Ramos (cell line): ENCODE measurements around the gene TFPI.
"Not testable (repeated sequence)": the region's sequence is repeated elsewhere in the genome, so short reads cannot be mapped to it uniquely, and the experiment has no call there.

Experiments used
- in situ Hi-C: fragments of 300-500 bp; cut with MboI; formaldehyde crosslinking; loops from one replicate; pipeline ENCODE4 v1.14.3; 2022; ENCODE audit warnings: low sequenced_read_pairs; ENCODE audit not compliant: unreplicated experiment

Gene TFPI

DNA sequence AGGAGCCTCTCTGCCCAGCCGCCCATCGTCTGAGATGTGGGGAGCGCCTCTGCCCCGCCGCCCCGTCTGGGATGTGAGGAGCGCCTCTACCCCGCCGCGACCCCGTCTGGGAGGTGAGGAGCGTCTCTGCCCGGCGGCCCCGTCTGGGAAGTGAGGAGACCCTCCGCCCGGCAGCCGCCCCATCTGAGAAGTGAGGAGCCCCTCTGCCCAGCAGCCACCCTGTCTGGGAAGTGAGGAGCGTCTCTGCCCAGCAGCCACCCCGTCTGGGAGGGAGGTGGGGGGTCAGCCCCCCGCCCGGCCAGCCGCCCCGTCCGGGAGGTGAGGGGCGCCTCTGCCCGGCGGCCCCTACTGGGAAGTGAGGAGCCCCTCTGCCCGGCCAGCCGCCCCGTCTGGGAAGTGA, 2.3 kb upstream of the TFPI start:
- in situ Hi-C loops = not testable (repeated sequence)

DNA sequence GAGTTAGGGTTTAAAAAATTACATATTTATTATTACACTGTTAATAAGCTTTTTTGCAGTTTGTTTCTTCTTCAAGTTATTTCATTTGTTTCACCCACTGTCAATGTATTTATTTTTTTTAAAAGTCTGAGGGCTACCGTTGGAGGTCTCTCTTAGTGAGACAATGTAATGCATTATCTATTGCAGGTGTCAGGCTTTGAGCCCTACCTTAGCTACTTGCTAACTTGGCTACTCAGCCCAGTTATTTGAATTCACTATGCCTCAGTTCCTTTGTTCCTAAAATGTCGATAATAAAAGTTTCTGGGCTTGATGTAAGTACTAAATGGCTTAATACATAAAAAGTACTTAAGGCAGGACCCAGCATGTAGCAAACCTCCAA, 458 bp upstream of the TFPI start:
- in situ Hi-C loops = no loop called here

DNA sequence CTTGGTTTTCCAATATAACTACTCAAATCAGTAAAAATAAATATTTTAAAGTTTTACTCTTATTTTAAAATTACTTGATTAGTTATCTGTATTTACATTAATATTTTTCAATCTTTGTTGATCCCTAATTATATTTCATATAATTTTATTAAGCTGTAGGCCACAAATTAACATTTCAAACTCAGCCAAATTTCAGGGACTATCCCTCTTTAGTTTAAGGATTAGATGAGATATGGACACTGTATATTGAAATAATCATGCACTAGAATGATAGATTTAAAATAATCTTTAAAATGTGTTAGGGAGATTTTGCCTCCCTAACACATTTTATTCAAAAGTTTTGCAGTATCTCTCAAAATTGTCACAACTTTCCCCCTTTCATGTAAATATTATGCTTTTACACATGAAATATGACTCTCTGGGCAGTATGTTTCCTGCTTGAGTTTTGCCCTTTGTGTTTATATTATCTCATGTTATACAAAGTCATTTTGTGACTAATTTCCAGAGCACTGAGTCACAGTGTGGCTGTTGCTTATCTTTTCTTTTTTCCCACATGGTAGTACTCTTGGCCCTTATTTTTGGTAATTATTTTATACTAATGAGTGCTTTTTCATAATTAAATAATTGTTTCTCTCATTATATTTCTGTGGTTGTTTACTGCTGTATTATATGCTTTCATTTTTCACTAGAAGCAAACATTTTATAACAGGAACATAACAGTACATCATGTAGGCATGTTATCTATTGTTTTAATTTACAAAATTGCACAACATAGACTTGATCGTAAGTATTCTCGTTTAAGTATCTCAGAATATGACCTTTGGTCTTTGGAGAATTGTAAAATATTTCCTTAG, 1.2 kb downstream of the TFPI start:
- in situ Hi-C loops = no loop called here

DNA sequence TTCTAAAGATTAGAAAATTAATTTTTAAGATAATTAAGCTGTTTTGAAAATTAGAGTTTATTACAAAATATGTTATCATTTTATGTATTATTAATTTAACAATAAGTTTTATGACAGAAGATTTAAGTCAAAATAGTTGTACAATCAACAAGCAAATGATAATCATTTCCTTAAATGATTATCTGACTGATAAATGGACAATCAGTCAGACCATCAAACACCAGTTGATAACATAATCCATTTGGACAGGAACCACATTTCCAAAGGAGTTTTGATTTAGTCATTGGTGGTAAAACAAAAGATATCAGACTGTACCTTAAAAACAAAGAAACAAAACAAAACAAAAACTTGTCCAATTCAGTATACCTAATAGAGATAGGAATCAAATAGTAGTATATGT, 1.9 kb downstream of the TFPI start:
- in situ Hi-C loops = no loop called here

DNA sequence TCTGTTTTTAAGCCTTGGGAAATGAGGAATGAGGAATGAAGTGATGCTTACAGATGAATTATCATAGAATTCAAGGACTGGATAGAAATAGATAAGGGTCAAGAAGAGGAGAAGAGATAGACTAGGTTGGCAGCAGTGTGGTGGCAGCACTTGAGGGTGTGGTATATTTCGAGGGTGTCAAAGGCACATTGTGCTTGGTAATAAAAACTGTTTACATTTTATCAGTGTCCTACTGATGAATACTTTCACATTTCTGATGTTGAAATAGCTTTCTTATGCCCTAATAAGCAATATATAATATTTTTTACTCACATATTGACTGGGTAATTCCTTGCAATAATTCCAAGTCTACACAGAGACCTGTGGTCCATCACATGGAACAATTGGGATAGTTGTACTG, 3.4 kb downstream of the TFPI start:
- in situ Hi-C loops = no loop called here

DNA sequence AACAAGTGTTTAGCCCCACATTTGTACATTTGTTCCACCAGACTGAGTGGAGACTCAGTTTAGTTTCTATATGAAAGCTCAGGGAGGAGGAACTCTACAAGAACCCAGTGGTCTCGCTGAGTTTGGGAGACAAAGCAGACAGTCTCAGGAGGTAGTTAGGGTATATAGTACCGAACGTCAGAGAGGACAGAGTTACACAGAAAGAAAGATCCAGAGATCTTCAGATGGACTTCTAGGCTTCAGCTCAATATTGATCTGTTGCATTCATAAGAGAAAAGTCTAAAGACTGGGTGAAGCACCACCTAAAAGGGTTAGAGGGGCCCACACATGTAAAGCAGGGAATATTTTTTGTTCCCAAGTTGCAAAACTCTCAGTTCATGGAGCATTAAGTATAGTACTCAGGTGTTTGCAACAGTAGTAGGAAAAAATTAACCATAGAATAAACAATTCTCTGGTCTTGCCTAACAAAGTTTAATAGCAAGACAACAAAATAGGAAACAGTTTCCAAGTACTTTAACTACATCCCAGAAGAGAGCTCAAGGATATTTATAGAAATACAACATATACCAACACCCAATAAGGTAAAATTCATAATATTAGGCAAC, 4.2 kb downstream of the TFPI start:
- in situ Hi-C loops = no loop called here

DNA sequence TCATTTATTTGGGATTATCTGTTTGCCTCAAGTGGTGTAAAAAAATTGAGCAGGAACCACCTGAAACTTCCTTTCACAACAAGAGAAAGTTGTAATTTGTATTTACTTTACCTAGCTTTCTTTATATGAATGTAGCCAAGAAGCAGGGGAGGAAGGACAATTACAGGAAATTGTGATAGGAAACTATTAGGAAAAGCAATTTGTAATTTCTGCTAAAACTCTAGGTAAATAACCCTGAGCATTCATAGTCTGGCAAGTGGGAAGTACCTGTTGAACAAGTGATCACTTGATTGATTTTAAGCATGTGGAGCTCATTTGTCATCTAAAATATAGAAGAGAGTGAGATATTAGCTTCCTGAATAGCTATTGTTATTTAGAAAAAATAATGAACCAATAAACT, 5.0 kb downstream of the TFPI start:
- in situ Hi-C loops = no loop called here

DNA sequence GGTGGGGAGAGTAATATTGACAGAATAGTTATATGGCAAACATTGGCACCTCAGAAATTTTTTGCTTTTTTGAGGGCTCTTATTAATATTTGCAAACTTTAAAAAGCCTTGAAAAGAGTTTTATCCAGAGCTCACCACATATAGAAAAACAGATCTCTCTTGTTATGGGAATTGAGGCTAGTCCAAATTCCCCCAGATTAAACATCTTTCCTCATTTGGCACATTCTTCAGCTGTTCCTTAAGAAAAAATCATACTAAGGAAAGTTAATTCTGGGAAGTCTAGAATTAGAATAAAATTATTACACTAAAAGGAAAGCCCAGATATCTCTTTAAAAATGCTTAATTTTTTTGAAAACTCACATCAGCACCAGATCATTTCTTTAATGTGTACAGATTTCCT, 5.6 kb downstream of the TFPI start:
- in situ Hi-C loops = no loop called here

DNA sequence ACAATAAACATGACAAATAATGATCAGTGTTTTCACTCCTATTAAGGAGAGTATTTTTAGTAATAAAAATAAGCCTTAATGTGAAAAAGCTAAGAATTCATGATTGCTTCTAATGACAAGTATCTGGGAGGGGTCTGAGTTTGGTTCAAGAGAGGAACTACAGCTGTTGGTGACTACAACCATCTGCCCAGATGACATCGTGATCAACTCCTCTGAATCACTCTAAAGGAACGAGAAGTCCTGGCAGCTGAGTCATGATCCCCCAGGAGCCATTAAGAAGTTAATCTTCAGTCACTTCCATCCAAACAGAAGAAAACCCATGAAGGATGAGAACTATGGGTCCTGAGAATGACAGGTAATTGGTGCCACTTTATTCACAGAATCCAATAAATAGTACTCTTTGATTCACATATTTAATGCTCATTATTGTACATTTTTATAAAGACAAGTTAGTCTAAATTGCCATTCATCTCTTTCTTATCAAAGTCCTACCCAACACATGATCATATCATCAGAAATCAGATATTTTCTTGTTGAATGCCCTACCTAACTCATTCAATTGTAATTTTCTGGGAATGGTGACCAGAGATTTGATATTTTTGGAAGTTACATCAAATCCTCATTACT, 6.8 kb downstream of the TFPI start:
- in situ Hi-C loops = no loop called here

DNA sequence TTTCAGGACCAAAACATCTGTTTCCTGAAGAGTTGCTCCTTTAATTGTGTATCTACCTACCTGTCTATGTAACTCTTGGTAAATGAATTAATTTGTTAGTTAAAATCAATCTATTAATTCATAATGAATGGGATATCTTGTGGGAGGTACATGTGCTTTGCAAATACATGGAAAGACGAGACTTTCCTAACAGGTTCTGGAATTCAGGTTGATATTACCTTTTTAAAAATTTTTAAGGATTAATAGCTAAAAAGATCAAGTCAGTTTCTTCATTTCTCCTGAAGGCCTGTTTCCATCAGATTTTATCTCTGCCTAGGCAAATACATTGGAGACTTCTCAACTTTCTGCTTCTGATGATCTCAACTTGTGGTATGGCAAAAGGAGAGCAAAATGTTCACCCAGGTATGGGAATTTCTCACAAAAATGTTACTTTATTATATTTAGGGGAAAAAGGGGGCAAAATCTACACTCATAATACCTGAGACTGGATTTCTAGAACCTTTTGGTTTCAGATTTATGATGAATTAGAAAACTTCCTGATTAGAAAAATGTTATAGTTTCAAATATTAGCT, 7.4 kb downstream of the TFPI start:
- in situ Hi-C loops = no loop called here

DNA sequence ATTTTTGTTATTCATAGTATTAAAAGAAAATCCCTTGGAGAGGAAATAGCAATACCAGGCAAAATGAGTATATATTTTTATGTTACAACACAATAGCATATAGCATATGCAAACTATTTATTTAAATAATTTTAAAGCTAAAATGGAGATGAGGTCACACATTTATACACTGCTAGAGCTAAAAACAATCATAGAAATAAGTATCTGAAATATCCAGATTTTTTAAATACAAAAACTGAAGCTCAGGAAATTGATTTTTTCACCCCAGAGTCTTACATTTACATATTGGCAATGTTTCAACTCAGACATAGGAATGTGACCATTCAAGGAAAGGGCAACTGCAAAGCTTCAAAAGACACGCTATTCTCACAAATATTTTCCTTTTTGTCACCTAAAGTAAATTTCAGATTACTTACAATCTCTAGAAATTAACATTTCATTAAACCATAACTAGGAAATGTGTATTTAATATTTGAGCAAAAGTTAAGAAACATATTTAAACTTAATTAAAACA, 8.9 kb downstream of the TFPI start:
- in situ Hi-C loops = no loop called here

DNA sequence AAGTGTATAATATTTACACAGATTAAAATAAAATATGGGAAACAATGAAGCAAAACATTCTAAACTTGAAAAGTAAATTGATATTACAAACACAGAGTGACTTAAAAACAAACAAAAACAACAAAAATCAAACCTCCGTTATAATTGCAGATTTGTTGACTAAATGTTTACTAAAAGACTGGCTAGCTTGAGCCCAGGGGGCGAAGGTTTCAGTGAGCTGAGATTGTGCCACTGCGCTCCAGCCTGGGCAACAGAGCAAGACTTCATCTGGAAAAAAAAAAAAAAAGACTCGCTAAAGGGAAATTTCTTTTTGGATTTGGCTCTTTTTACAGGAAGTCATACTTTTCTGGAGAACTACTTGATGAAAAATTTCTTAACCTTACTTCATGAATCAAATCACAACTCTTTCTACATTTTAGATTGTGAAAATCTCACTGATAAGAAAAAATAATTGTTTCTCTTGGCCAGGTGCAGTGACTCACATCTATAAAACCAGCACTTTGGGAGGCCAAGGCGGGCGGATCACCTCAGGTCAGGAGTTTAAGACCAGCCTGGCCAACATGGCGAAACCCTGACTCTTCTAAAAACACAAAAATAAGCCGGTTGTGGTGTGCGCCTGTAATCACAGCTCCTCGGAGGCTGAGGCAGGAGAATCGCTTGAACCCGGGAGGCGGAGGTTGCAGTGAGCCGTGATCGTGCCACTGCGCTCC, 9.7 kb downstream of the TFPI start:
- in situ Hi-C loops = no loop called here

DNA sequence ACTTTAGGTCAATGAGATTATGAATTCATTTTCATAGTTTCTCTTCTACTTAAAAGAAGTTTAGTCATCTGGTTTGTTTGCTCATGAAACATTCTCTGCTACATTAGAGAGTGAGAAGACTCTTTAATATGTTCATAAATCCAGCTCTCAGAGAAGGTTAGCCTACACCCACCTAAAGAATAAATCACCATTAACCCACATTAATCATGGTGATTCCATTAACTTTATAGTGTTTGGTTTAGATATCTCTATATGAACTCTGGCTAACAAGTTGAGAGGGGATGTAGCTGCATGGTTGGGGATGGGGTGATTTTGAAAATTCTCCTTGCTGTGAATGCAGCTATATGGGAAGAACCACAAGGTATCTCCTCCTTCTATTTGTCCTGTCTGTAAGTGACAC, 10.7 kb downstream of the TFPI start:
- in situ Hi-C loops = no loop called here

DNA sequence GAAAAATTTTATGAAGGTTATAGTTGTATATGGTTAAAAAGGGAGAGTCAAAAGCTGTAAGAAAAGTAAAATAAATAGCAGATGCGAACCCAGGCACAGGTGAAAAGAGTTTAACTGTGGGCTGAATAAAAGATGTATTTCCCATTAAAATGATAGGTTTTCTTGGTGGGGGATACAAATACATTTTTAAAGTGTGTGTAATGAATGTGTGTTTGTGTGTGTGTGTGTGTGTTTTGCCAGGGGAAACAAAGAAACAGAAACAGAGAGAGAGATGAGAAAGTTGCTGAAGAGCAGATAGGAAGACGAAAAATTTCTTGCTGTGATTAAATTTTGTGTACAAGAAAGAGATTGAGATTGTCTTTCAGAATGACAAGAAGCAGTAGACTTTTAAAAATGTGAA, 12.1 kb downstream of the TFPI start:
- in situ Hi-C loops = no loop called here

DNA sequence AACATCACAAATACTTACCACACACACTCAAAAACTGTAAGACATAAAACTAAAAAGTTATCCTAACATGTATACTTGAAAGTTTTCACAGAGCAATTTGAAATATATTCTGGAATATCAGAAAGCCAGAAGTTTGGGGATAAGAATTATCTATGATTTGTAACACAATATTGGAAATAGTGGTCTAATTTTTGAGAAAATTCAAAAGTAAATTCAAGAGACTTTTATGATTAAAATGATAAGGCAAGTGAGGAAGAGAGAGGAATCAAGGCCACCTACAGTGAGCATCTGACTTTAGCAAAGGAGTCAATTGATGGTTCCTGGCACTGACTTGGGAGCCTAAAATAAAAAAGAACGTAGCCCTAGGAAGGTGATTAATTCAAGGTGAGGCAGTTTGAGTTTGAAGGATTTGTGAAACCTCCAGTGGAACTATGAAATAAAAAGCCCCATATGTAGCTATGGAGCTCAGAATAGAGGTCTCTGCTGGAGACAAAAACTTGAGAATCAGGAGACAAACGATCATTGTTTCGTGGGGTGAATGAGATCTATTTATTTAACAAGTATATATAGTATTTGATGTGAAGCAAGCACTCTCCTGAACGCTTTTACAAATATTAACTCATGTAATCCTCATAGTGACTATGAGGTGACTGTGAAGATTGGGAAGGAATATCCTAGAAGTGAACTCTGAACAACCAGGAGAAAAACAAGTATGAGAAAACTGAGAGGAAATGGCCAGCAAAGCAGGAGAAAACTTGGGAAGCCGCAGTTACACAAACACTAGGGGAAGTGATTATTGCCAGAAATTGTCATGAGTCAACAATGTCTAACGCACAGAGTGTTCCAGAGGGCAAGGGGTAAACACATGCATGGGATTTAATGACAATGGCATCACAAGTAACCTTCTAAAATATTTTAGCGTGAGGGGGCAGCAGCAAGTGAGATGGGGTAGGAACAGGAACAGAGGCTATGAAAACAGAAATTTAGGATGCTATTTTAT, 12.8 kb downstream of the TFPI start:
- in situ Hi-C loops = no loop called here

DNA sequence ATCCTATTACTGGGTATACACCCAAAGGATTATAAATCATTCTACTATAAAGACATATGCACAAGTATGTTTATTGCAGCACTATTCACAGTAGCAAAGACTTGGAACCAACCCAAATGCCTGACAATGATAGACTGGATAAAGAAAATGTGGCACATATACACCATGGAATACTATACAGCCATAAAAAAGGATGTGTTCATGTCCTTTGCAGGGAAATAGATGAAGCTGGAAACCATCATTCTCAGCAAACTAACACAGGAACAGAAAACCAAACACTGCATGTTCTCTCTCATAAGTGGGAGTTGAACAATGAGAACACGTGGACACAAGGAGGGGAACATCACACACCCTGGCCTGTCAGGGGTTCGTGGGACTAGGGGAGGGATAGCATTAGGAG, 16.0 kb downstream of the TFPI start:
- in situ Hi-C loops = not testable (repeated sequence)

DNA sequence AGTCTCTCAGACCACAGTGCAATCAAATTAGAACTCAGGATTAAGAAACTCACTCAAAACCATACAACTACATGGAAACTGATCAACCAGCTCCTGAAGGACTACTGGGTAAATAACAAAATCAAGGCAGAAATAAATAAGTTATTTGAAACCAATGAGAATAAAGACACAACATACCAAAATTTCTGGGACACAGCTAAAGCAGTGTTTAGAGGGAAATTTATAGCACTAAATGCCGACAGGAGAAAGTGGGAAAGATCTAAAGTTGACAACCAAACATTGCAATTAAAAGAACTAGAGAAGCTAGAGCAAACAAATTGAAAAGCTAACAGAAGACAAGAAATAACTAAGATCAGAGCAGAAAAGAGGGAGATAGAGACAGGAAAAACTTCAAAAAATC, 18.9 kb downstream of the TFPI start:
- in situ Hi-C loops = not testable (repeated sequence)

DNA sequence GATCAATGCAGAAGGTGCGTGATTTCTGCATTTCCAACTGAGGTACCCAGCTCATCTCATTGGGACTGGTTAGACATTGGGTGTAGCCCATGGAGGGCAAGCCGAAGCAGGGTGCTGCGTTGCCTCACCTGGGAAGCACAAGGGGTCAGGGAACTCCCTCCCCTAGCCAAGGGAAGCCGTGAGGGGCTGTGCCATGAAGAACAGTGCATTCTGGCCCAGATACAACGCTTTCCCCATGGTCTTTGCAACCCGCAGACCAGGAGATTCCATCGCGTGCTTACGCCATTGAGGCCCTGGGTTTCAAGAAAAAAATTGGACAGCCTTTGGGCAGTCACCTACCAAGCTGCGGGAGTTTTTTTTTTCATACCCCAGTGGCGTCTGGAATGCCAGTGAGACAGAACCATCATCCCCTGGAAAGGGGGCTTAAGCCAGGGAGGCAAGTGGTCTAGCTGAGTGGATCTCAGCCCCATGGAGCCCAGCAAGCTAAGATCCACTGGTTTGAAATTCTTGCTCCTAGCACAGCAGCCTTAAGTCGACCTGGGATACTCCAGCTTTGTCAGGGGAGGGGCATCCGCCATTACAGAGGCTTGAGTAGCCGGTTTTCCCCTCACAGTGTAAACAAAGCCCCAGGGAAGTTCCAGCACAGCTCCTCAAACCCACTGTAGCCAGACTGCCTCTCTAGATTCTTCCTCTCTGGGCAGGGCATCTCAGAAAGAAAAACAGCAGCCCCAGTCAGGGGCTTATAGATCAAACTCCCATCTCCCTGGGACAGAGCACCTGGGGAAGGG, 21.7 kb downstream of the TFPI start:
- in situ Hi-C loops = no loop called here
